IMR-90 (cell line): ENCODE measurements around the gene ATP6V1F. TPM values are rescaled to one million over a fixed set of nuclear protein-coding genes. Genes with fewer than 3 reads are reported as not detected.

Source experiments
- ATAC-seq: fragments of 200-7000 bp; cut with Tn5 transposase; 2 replicates; pipeline ENCODE4 v1.9.1; 2020; ENCODE audit warnings: low read depth, mild to moderate bottlenecking, moderate library complexity
- BruUV-seq: library from RNA; stranded (reverse); fragments of 400-500 nt; replicated peaks from 2 replicates; lab custom pipeline; 2021; lab: Mats Ljungman, UMichigan
- CTCF ChIA-PET: fragments of 300-600 bp; formaldehyde crosslinking; extraction: SDS; loops from one replicate; lab custom pipeline; 2021; ENCODE audit warnings: antibody characterized with exemption; lab: Yijun Ruan, JAX
- POLR2A ChIA-PET: fragments of 300-600 bp; sonication (Branson Sonifier 250); formaldehyde crosslinking; loops from one replicate; lab custom pipeline; 2022; ENCODE audit warnings: antibody characterized with exemption; ENCODE audit not compliant: unreplicated experiment; lab: Charles Lee
- DNase-seq: peaks from one replicate; pipeline ENCODE4 v3.0.0; 2013
- H2AFZ ChIP-seq: replicated peaks from 2 replicates; pipeline ENCODE3; 2013; ENCODE audit warnings: low read length, mild to moderate bottlenecking; ENCODE audit not compliant: poor library complexity
- H2AK5ac ChIP-seq: 2 replicates; pipeline ENCODE4 v1.6.1; 2013; ENCODE audit warnings: low read depth, low read length, inconsistent platforms
- H2AK9ac ChIP-seq: replicated peaks from 2 replicates; pipeline ENCODE3; 2013; ENCODE audit warnings: mild to moderate bottlenecking, low read depth, low read length, moderate library complexity; ENCODE audit not compliant: poor library complexity
- H2BK120ac ChIP-seq: 2 replicates; pipeline ENCODE4 v1.6.1; 2013; ENCODE audit warnings: low read depth, low read length, inconsistent platforms
- H2BK15ac ChIP-seq: 3 replicates; pipeline ENCODE4 v1.6.1; 2013; ENCODE audit warnings: low read depth, low read length, inconsistent platforms
- H2BK20ac ChIP-seq: 2 replicates; pipeline ENCODE4 v1.6.1; 2013; ENCODE audit warnings: low read depth, mild to moderate bottlenecking, inconsistent platforms, low read length, moderate library complexity
- H2BK5ac ChIP-seq: 2 replicates; pipeline ENCODE4 v1.6.1; 2013; ENCODE audit warnings: mild to moderate bottlenecking, low read depth, low read length, inconsistent platforms; ENCODE audit not compliant: poor library complexity, severe bottlenecking
- H3K14ac ChIP-seq: replicated peaks from 2 replicates; pipeline ENCODE4 v1.6.1; 2013; ENCODE audit warnings: low read depth, low read length, inconsistent platforms
- H3K18ac ChIP-seq: 2 replicates; pipeline ENCODE4 v1.6.1; 2013; ENCODE audit warnings: low read depth, low read length, control low read depth
- H3K23ac ChIP-seq: 2 replicates; pipeline ENCODE4 v1.6.1; 2013; ENCODE audit warnings: low read depth, low read length, inconsistent platforms
- H3K27ac ChIP-seq: 2 replicates; pipeline ENCODE4 v1.5.1; 2013; ENCODE audit warnings: mild to moderate bottlenecking, control low read depth, low read length; ENCODE audit not compliant: insufficient read depth
- H3K27me3 ChIP-seq: 2 replicates; pipeline ENCODE4 v1.6.1; 2013; ENCODE audit warnings: low read length; ENCODE audit not compliant: control insufficient read depth, insufficient read depth
- H3K36me3 ChIP-seq: 2 replicates; pipeline ENCODE4 v1.6.1; 2013; ENCODE audit warnings: low read length, mixed read lengths; ENCODE audit not compliant: control insufficient read depth, insufficient read depth
- H3K4ac ChIP-seq: 2 replicates; pipeline ENCODE4 v1.6.1; 2013; ENCODE audit warnings: low read depth, low read length, inconsistent platforms
- H3K4me1 ChIP-seq: 2 replicates; pipeline ENCODE4 v1.6.1; 2013; ENCODE audit warnings: low read length, mixed read lengths; ENCODE audit not compliant: control insufficient read depth, insufficient read depth
- H3K4me2 ChIP-seq: 2 replicates; pipeline ENCODE4 v1.6.1; 2013; ENCODE audit warnings: low read depth, mild to moderate bottlenecking, control low read depth, low read length, moderate library complexity
- H3K4me3 ChIP-seq: 2 replicates; pipeline ENCODE4 v1.5.1; 2013; ENCODE audit warnings: low read depth, mild to moderate bottlenecking, control low read depth, low read length, moderate library complexity; ENCODE audit not compliant: insufficient read depth
- H3K56ac ChIP-seq: 2 replicates; pipeline ENCODE4 v1.6.1; 2013; ENCODE audit warnings: low read length, inconsistent platforms; ENCODE audit not compliant: insufficient read depth; ENCODE audit errors: extremely low read depth
- H3K79me1 ChIP-seq, 2 experiments: 2 replicates each; pipeline ENCODE4 v1.6.1; 2013; ENCODE audit warnings: low read length in 2 of 2, inconsistent platforms in 1 of 2, low read depth in 1 of 2
- H3K9ac ChIP-seq: 2 replicates; pipeline ENCODE4 v1.6.1; 2013; ENCODE audit warnings: low read depth, low read length, control low read depth
- H3K9me1 ChIP-seq: 2 replicates; pipeline ENCODE4 v1.6.1; 2013; ENCODE audit warnings: low read length, inconsistent platforms; ENCODE audit not compliant: insufficient read depth
- H3K9me3 ChIP-seq: 2 replicates; pipeline ENCODE4 v1.6.1; 2013; ENCODE audit warnings: low read length; ENCODE audit not compliant: control insufficient read depth, insufficient read depth
- H4K20me1 ChIP-seq: 2 replicates; pipeline ENCODE4 v1.6.1; 2013; ENCODE audit warnings: low read length, inconsistent platforms; ENCODE audit not compliant: insufficient read depth
- H4K5ac ChIP-seq: 2 replicates; pipeline ENCODE4 v1.6.1; 2013; ENCODE audit warnings: mild to moderate bottlenecking, low read depth, low read length, control low read depth
- H4K8ac ChIP-seq, 2 experiments: 2 replicates each; pipeline ENCODE4 v1.6.1; 2013; ENCODE audit warnings: low read depth in 2 of 2, low read length in 2 of 2, control low read depth in 1 of 2, inconsistent platforms in 1 of 2
- H4K91ac ChIP-seq: 2 replicates; pipeline ENCODE4 v1.6.1; 2013; ENCODE audit warnings: low read depth, low read length, inconsistent platforms; ENCODE audit not compliant: insufficient read depth
- BHLHE40 ChIP-seq: fragments of 150-350 bp; IDR thresholded peaks from 2 replicates; pipeline ENCODE4 v1.6.1; 2016; ENCODE audit warnings: mild to moderate bottlenecking, low read depth, low read length
- CEBPB ChIP-seq: IDR thresholded peaks from 2 replicates; pipeline ENCODE4 v1.6.1; 2012; ENCODE audit warnings: low read depth, low read length, improper control_type of control experiment
- CHD1 ChIP-seq: IDR thresholded peaks from 2 replicates; pipeline ENCODE4 v1.6.1; 2012; ENCODE audit warnings: low read depth, low read length, improper control_type of control experiment
- CTCF ChIP-seq: conservative IDR thresholded peaks from 2 replicates; pipeline ENCODE4 v1.5.1; 2012; ENCODE audit warnings: mild to moderate bottlenecking, low read depth, low read length, improper control_type of control experiment
- FOS ChIP-seq: fragments of 150-350 bp; IDR thresholded peaks from 2 replicates; pipeline ENCODE4 v1.6.1; 2016; ENCODE audit warnings: low read depth, low read length
- MAFK ChIP-seq: IDR thresholded peaks from 2 replicates; pipeline ENCODE4 v1.6.1; 2012; ENCODE audit warnings: low read depth, low read length, improper control_type of control experiment
- MAZ ChIP-seq: IDR thresholded peaks from 2 replicates; pipeline ENCODE4 v1.6.1; 2012; ENCODE audit warnings: low read depth, mild to moderate bottlenecking, low read length, improper control_type of control experiment, moderate library complexity, borderline replicate concordance
- MXI1 ChIP-seq: IDR thresholded peaks from 2 replicates; pipeline ENCODE4 v1.6.1; 2012; ENCODE audit warnings: low read depth, mild to moderate bottlenecking, low read length, moderate library complexity, borderline replicate concordance
- NFE2L2 ChIP-seq: fragments of 150-350 bp; IDR thresholded peaks from 2 replicates; pipeline ENCODE4 v1.6.1; 2016; ENCODE audit warnings: low read depth, mild to moderate bottlenecking, low read length
- POLR2A ChIP-seq: IDR thresholded peaks from 2 replicates; pipeline ENCODE4 v1.6.1; 2012; ENCODE audit warnings: mild to moderate bottlenecking, low read depth, low read length
- RAD21 ChIP-seq: IDR thresholded peaks from 2 replicates; pipeline ENCODE4 v1.6.1; 2012; ENCODE audit warnings: low read length, improper control_type of control experiment
- RCOR1 ChIP-seq: IDR thresholded peaks from 2 replicates; pipeline ENCODE4 v1.6.1; 2012; ENCODE audit warnings: mild to moderate bottlenecking, low read length, improper control_type of control experiment; ENCODE audit not compliant: insufficient replicate concordance
- RFX5 ChIP-seq: IDR thresholded peaks from 2 replicates; pipeline ENCODE4 v1.8.0; 2012; ENCODE audit warnings: low read depth, mild to moderate bottlenecking, low read length, moderate library complexity
- SMC3 ChIP-seq: fragments of 150-350 bp; IDR thresholded peaks from 2 replicates; pipeline ENCODE4 v1.6.1; 2016; ENCODE audit warnings: low read depth, mild to moderate bottlenecking, antibody characterized with exemption, low read length, moderate library complexity
- USF2 ChIP-seq: fragments of 150-350 bp; IDR thresholded peaks from 2 replicates; pipeline ENCODE4 v1.6.1; 2017; ENCODE audit warnings: mild to moderate bottlenecking, antibody characterized with exemption, low read length, low read depth
- WGBS, 2 experiments: methylation state at CpG; one replicate each; pipeline versions ENCODE4 v1.1.5 to v1.1.7; 2013; ENCODE audit warnings: missing lambda C conversion rate in 2 of 2; ENCODE audit not compliant: insufficient read length in 1 of 2; ENCODE audit errors: extremely low coverage in 2 of 2; 5-methylcytosine and 5-hydroxymethylcytosine counted together
- dilution Hi-C: fragments of 300-500 bp; cut with HindIII; formaldehyde crosslinking; loops from one replicate; pipeline ENCODE4 v1.14.3; 2018; ENCODE audit warnings: low sequenced_read_pairs; ENCODE audit not compliant: unreplicated experiment
- in situ Hi-C: fragments of 300-500 bp; cut with MboI; formaldehyde crosslinking; loops from 3 replicates; pipeline ENCODE4 v1.14.3; 2019; ENCODE audit warnings: low sequenced_read_pairs, inconsistent platforms, mixed read lengths
- intact Hi-C: fragments of 100-400 bp; cut with micrococcal nuclease; formaldehyde crosslinking; loops from 2 replicates; pipeline ENCODE4 v1.10.0; 2022
- polyA plus RNA-seq, 3 experiments: library from polyadenylated mRNA; depleted of rRNA; stranded (reverse); fragments of >200 nt; gene quantifications; 2 replicates each; pipeline ENCODE4 v1.2.3, GENCODE V29; 2012; ENCODE audit warnings: low replicate concordance in 1 of 3
- total RNA-seq: library from RNA; depleted of rRNA; stranded (reverse); fragments of >200 nt; gene quantifications from 2 replicates; pipeline ENCODE4 v1.2.3, GENCODE V29; 2012
- TF ChIP-seq, protein P1 (sequence below): fragments of 150-350 bp; IDR thresholded peaks from 2 replicates; pipeline ENCODE4 v1.6.1; 2016; ENCODE audit warnings: low read depth, mild to moderate bottlenecking, low read length, moderate library complexity, borderline replicate concordance

The ATP6V1F gene
- total and polyA plus RNA-seq, 2 of the 4 experiments (the other 2 are of a cell fraction), result 104 to 321 TPM

GRCh38 chr7:128815289-128815942, 47.2 kb upstream of the ATP6V1F start:
- H2AK9ac ChIP-seq, result no peak overlapping the region
- no peak overlapping the region for H3K14ac ChIP-seq
- H3K79me1 ChIP-seq, result no peaks in the 10 kb centered on the region; a peak in 1 of 4 replicates
- in situ Hi-C loops (no loop called here), dilution Hi-C loops (no loop called here), intact Hi-C loops (no loop called here)
- no peak overlapping the region for H2AFZ ChIP-seq
- H3K56ac ChIP-seq, result no peak overlapping the region
- H3K9me1 ChIP-seq, result peaks cover under 1% of the 10 kb centered on the region; the same call in 1 of the 2 replicates
- no peaks in the 10 kb centered on the region for H3K36me3 ChIP-seq
- no peak overlapping the region for H3K23ac ChIP-seq
- H4K91ac ChIP-seq, result no peak overlapping the region
- no peak for DNase-seq
- H4K5ac ChIP-seq, result no peak overlapping the region
- H4K20me1 ChIP-seq, result no peaks in the 10 kb centered on the region
- no peak overlapping the region for H2BK5ac ChIP-seq
- H2AK5ac ChIP-seq, result no peak overlapping the region
- H4K8ac ChIP-seq, result no peak overlapping the region
- H3K9ac ChIP-seq, result no peak overlapping the region
- no peaks in the 10 kb centered on the region for H3K9me3 ChIP-seq
- no peak overlapping the region for H3K4ac ChIP-seq
- 100% methylated on average over 1 of the region's 7 CpGs; no CpG with 5 or more reads in 1 of the 2 experiments for WGBS, 2 experiments
- no peak overlapping the region for H2BK15ac ChIP-seq
- H2BK20ac ChIP-seq, result no peak overlapping the region
- TF ChIP-seq CEBPB, result no peak
- TF ChIP-seq NFE2L2, result no peak
- no peak for TF ChIP-seq MAFK
- TF ChIP-seq, protein P1, sequence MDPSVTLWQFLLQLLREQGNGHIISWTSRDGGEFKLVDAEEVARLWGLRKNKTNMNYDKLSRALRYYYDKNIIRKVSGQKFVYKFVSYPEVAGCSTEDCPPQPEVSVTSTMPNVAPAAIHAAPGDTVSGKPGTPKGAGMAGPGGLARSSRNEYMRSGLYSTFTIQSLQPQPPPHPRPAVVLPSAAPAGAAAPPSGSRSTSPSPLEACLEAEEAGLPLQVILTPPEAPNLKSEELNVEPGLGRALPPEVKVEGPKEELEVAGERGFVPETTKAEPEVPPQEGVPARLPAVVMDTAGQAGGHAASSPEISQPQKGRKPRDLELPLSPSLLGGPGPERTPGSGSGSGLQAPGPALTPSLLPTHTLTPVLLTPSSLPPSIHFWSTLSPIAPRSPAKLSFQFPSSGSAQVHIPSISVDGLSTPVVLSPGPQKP, result no peak
- TF ChIP-seq FOS, result no peak
- TF ChIP-seq MXI1, result no peak
- TF ChIP-seq RFX5, result no peak
- TF ChIP-seq POLR2A, result no peak
- TF ChIP-seq BHLHE40, result no peak
- no peak for TF ChIP-seq USF2
- no peak for TF ChIP-seq CTCF
- TF ChIP-seq RCOR1, result no peak
- no peak for TF ChIP-seq SMC3
- no peak for TF ChIP-seq RAD21
- no peak for TF ChIP-seq CHD1
- TF ChIP-seq MAZ, result no peak
- CTCF ChIA-PET, result no interaction called here
- no peak overlapping the region for H3K27ac ChIP-seq
- H3K4me3 ChIP-seq, result no peak overlapping the region
- no peak overlapping the region for H3K4me2 ChIP-seq
- ATAC-seq, result no peak
- H3K4me1 ChIP-seq, result peaks cover 5% of the 10 kb centered on the region
- no TSS peak for BruUV-seq
- POLR2A ChIA-PET, result interaction anchor here (0.6 kb wide), 1 partner anchor 15 kb away, joined by 3 read pairs; no protein-coding TSS in a partner anchor
- no peaks in the 10 kb centered on the region for H3K27me3 ChIP-seq
- H2BK120ac ChIP-seq, result no peak overlapping the region
- H3K18ac ChIP-seq, result no peak overlapping the region
